Brain pericyte (primary cell): Measurements from ENCODE around the gene CEBPE.

Experiments used
- DNase-seq: peaks from one replicate; pipeline ENCODE4 v3.0.0-alpha.2; 2012; ENCODE audit warnings: low read depth, low spot score

The CEBPE gene

DNA sequence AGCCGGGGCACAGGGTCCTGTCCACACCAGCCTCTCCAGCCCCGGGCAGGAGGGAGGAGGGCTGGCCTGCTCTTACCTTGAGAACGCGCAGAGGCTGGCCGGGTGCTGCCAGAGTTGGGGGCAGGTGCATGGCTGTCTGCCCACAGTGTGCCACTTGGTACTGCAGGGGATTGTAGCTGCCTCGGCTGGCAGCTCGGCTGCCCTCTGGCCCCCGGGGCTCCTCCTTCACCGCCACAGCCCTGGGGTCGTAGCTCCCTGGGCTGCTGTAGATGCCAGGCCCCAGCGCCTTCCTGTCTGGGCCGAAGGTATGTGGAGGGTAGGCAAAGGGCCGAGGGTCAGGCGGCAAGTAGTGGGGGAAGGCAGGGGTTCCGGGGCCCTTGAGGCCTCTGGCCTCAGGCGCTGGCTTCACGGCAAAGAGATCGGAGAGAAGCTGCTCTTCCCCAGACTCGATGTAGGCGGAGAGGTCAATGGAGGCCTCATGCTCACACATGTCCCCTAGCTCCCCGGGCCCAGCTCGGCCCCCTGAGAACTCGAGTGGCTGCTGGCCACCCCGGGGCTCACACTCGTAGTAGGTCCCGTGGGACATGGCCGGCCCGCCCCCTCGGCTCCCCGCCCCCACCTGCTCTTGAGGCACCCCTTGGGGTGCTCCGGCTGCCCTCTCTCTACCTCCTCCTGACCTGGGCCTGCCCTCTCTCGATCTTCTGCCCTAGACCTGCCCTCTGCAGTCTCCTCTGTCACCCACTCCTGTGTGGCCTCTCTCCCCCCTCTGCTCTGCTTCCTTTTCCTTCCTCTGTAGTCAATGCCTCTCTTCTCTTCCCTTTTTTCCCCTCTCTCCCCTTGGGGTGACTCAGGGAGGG, at the start of gene CEBPE:
TSS of gene CEBPE (minus strand) at position 750 of the 857 bp plus-strand sequence. CDS start at position 586, 164 bp downstream.
- no peak for DNase-seq

DNA sequence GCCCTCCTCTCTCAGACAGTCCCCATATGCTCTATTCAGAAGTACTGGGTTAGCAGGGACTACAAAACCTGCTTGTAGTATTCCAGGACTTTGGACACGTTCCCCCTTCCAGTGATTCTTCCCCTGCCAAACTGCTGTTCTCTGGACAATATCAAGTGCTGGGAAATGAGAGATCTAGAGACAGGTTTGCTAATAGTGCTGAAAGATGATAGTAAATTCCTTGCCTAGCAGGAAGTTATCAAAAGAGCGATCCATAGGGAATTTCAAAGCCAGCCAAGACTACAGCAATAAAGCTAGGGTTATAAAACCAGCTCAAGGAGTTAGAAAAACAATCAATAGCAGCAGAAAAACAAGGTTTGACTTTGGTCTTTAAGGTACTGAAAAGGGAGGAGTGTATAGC, 49.2 kb upstream of the CEBPE start:
- no peak for DNase-seq

DNA sequence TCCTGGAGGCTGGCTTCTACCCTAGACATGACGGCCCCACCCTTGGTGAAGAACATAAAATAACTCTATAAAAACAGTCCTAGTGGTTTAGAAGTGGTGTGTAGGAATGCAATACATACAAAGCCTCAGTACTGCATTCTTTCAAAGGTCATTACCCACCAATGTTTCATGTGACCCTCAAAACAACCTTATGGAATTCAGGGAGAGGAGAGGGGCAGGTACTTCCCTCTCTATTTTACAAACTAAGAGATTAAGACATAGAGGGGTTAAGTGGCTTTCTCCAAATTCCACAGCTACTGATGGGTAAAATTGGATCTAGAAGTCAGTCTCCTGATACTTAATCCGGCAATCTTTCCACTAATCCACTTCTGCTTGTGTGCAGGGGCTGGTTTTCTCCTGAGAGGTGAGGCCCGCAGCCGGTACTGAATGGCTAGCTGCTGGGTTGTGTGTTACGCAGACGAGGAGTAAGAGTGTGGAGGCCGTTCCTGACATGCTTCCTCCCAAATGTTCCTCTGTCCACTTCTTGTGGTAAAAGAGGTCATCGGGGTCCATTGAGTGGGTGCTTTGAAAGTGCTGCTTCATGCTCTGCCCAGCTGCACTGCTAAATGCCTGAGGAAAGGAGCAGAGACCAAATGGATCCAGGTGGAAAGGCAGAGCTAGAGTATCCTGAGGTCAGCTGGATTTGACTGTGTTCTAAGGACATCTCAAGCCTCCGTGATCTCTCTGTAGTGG, 48.2 kb upstream of the CEBPE start:
- no peak for DNase-seq

DNA sequence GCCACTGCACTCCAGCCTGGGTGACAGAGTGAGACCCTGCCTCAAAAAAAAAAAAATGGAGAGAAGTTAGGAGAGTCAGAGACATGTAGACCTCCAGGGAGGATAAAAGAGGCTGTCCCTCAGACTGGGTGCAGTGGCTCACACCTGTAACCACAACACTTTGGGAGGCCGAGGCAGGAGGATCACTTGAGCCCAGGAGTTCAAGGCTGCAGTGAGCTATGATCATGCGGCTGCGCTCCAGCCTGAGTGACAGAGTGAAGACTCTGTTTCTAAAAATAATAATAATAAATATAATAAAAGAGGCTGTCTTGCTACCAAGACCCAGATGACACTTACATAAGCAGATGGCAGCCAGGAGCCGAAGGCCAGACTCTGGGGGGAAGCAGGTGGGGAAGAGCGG, 45.9 kb upstream of the CEBPE start:
- no peak for DNase-seq

DNA sequence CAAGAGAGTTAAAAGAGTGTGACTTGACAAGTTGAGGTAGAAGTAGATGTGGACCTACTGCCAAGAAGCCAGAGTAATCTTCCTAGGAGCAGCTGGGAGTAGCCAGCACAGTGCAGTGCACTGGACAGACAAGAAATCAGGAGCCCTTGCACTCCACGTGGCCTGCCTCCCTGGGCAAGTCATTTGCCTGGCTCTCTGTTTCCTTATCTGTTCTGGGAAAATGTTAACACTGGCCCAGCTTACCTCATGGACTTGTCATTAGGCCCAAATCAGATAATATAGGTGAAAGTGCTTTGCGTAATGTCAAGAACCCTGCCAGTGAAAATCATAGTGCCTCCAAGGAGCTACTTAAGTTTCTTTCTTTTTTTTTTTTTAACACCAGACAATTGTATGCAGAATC, 45.2 kb upstream of the CEBPE start:
- no peak for DNase-seq

DNA sequence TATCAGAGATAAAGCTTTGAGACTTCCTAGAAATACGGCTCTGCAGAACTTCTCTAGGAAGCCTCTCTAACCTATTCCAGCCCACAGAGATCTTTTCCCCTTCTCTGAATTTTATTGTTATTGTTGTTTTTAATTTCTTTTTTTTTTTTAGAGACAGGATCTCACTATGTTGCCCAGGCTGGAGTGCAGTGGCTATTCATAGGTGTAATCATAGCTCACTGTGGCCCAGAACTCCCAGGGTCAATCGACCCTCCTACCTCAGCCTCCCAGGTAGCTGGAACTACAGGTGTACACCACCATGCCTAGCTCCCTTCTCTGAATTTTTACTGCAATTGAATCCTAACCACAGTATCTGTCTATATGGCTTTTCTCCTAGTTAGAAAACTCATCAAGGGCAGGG, 44.8 kb upstream of the CEBPE start:
- DNase-seq = no peak

DNA sequence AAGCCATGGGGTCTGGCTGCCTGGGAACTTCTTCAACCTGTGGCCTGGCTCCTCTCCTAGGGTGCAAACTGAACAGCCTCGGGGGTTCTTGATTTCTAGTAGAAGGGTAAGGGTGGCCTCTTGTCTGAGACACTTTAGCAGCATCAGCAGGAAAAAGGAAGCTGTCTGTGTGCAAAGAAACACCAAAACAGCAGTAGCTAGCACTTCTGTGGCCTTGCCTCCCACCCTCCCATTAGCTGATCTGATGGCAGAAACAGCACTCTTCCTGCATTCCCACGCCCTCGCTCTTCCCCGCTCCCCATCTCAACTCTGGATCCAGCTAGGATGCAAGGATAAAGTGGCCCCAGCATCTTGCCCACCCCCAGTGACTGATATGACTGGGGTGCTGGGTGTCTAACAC, 43.7 kb upstream of the CEBPE start:
- DNase-seq = no peak

DNA sequence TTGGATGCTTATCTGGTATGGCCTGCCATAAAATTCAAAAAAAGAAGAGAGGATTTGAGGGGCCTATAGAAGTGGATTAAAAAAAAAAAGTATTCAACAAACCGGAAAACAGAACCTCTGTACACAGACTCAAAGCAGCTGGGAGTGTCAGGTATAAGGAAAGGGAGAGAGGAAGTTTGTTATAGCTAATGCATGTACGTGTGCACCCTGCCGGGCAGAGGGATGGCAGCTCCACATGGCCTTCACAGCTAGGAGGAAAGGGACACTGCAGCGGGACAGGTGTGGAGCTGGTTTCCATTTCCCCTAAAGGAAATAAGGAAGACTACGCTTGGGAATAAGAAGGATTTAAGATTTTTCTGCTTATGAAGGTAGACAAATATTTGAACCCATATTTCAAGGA, 43.0 kb upstream of the CEBPE start:
- DNase-seq = no peak

DNA sequence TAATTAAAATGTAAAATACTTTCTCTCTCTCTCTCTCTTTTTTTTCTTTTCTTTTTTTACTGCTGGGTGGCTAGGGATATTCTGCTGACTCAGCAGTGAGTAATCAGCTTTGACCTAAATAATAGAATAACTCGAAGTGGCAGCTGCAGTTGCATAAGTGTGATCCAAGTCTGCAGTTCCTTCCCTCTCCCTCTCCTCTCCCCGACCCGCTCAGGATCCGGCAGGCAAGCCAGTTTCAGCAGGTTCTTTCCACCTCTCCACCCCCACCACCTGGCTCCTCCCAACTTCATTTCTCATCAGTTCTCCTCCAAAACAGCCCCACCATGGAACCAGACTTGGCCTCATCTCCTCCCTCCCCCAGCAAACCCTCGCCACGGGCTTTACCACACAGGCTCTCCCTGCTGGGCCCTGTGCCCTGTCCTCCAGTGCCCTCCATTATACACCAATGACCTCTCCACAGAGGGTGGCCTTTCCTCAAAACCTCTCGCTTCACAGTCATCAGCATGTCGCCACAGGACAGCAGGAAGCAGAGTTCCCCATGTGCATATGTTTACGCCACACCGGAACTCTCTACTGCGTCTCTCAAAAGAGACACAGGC, 42.0 kb upstream of the CEBPE start:
- DNase-seq = peak; percentile 73

DNA sequence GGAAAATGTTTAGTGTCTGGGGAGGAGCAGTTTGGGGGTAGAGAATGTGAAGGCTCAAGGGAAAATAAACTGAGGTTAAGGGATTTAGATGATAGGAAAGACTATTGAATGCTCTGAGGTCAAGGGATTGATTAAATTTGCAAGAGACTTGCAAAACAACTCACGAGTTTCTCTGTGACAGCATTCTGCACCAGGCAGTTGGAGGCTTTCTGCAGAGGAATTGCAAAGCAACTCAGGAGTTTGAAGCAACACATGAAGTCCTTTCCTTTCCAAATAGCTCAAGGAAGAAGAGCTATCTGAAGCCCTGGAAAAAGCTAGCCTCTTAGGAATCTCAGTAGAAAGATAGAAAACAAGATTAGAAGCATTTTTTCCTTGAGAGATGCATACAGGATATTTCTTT, 40.5 kb upstream of the CEBPE start:
- DNase-seq = no peak

DNA sequence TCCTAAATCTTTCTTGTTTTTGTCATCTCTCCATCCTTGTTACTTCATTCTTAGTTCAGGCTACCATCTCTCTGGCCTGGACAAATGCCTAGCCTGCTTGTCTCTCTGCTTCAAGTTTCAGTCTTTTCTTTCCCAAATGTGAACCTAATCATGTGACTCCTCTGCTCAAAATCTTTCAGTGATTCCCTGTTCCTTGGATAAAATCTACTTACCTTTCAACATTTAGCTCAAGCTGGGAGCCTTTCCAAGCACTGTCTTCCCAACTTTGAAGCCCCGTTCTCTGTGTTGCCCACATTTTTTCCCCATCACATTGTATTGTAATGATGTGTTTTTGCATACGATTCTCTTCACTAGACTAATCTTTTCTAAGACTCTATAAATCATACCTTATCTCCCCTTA, 39.7 kb upstream of the CEBPE start:
- DNase-seq = no peak

DNA sequence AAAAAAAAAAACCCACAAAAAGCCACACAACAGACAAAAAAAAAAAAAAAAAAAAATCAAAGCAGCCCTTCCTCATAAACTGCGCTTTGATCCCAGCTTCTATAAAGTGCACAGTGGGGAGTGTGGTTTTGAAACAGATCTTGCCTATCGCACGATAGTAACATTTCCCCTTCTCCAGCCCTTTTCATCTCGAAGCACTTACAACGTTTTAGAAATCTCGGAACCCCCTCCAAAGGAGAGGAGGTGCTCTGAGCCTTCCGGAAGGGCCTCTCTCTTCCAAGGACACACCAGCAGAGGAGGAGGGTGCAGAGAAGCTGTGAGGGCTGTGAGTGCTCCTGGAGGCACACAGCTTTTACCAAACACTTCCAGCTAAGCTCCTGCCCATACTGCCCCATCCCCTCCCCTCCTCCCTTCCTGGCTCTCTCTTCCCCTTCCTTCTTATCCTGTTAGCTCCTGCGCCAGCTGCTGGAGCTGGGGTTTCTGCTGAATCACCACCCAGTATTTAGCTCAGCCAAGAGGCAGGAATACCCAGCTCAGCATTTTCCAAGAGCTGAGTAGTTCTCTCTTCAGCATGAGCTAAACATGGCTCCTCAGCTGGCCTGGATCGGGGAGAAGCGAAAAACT, 36.0 kb upstream of the CEBPE start:
- DNase-seq = peak; percentile 53

DNA sequence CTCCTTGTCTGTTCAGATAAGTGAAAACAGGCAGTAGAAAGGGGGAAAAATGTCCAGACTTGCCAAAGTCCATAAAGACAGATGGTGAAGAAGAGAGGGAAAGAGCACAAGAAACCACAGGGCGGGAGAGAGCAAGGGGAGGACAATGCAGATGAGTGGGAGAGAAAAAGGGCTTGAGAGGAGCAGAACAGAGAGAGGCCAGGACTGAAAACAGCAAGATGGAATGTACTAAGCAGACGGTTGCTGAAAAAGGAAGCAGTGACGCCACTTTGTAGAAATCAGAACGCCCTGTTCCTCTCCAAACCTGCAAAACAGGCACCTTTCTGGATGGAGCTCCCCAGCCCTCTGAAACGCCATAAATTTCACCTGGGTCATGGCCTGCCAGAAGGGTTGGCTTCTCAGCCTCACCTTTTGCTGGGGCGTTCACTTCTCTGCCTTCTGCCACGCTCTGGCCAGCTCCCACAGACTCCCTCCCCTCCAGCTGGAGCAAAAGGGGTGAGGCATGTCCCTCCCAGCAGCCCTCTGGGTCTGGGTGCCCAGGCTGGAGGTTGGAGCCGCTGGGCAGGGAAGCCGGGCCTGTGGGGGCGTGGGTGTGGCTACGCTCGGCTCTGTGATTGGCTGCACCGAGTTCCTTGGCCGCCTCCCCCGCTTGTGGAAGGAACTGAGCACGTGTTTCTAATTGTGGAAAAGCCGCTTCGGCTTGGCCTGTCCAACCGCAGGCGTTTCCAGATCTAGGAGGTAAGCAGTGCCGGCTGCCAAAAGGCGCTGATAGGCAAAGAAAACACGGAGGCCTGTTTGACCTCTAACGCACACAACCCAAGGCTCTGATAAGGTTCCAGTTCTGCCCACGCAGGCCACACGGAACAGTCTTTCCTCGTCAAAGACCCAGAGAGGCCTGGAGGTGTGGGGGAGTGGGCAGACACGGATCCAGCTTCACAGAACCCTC, 35.1 kb upstream of the CEBPE start:
- no peak for DNase-seq

DNA sequence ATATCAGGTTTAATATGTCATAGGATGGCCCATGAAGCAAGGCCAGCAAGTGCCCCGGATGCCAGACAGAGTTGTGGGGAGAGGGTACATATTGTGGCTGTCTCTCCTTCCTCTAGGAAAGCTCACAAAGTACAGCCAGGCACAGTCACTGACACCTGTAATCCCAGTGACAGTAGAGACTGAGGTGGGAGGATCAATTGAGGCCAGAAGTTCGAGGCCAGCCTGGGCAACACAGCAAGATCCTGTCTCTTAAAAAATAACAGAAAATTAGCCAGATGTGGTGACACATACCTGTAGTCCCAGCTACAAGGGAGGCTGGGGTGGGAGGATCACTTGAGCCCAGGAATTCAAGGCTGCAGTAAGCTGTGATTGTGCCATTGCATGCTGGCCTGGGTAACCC, 32.3 kb upstream of the CEBPE start:
- DNase-seq = no peak

DNA sequence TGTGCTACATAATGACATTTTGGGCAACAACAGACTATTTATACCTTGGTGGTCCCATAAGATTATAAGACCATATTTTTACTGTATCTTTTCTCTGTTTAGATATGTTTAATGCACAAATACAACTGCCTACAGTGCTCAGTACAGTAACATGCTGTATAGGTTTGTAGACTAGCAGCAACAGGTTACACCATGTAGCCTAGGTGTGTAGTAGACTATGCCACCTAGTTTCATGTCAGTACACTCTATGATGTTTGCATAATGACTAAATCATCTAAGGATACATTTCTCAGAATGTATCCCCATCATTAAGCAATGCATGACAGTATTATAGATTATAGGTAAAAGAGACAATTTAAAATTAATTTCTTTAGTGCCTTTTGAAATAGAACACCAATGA, 30.7 kb upstream of the CEBPE start:
- DNase-seq = no peak

DNA sequence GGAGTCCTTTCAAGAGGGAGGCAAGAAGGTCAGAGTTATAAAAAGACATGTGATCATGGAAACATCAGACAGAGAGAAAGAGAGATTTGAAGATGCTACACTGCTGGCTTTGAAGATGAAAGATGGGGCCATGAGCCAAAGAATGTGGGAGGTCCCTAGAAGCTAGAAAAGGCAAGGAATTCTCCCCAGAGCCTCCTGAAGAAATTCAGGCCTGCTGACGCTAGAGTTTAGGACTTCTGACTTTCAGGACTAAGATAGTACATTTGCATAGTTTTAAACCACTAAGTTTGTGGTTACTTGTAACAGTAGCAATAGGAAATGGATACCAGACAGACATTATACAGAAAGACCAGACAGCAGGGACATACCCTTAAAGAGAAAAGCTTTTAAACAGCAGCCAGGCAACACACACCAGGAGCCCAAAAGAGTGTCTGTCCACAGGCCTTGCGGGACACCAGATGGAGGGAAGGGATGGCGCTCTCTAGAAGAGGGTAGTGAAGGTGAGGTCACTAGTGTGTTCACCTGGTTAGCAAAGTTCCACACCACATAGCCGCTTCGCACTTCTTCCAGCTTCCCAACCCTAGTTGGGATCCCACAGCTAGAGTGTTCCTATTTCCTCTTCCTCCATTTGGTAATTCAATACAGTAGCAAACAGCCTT, 29.7 kb upstream of the CEBPE start:
- no peak for DNase-seq

DNA sequence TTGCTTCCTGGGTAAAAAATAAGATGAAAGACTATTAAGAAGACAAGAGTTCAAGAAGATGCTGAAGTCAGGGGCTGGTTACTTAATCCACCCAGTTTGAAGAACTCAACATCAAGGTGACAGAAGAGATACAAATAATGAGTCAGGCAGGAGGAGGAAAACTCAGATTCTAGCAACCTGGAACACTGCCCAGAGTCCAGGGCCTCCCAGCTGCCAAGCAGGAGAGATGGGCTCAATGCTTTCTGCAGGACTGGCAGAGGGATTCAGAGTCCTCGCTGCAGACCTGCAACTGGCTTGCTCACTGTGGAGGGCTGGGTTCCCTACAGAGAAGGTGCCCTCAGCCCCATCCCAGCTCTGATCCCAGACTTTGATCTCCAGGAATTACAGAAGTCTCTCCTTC, 28.6 kb upstream of the CEBPE start:
- no peak for DNase-seq

DNA sequence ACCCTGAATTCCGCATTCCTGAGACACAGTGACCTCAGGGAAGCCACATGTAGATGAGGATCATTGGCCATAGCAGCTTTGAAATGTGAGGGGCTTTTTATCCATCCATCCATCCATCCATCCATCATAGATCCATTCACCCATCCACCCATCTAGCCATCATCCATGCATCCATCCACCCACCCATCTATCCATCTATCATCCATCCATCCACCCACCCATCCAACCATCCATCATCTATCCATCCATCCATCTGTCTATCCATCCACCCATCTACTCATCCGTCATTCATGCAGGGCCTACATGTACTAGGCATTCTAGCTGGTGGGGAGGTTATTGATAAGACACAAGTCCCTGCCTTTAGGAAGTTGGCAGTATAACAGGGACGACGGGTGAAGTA, 27.9 kb upstream of the CEBPE start:
- DNase-seq = no peak

DNA sequence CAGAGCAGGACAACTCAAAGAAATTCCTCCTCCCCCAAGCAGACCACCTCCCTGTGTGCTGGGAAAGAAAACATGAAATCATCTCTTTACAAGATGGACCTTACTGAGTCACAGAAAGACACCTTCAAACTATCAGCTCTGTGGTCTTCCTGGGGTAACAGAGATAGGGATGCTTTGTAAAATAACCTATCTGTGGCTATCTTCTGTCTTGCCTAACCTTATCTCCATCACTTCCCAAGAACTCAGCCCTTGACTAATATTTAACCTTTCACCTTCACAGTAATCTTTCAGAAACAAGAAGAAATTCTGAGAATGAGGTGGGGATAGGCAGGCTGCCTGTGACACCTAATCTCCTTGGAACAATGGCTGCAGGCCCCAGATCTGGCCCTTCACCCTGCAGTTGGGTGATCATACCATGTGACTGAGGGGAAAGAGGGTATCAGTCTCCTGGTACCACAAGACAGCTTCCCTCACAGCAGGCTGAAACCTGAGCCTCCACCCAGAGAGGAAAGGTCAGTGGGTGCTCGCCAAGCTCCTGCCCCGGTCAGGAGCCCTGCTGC, 27.4 kb upstream of the CEBPE start:
- DNase-seq = no peak

DNA sequence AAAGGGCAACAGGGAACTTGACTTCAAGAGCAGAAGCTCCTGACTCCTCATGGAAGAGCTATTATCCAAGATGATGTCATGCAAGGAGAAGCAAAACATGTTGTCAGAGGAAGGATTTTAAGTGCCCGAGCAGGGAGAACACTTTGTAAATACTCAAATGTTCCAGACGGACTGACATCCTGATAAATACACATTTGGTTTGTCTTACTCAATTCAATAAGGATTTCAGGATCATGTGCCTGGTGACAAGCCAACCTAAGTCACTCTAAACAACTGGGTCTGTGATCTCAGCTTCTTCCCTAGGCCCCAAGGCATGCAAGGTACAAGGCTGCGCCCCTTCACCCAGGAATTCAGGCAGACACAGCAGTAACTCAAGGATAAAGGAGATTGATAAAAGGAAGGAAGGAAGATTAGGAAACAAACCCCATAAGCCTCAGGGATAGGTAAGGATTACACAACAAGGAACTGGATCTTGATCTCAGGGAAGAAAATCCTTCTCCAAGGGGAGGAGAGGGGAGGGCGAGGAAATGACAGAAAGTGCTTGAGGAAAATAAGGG, 26.8 kb upstream of the CEBPE start:
- no peak for DNase-seq
